PC-3 (cell line): ENCODE results near the gene EGLN2. TPM values are rescaled to one million over a fixed set of nuclear protein-coding genes. Genes with fewer than 3 reads are reported as not detected.
A peak's percentile ranks its signal among the peaks of the same experiment; 100 is the strongest.

Source experiments
- ATAC-seq: fragments of 200-7000 bp; cut with Tn5 transposase; 2 replicates; pipeline ENCODE4 v1.9.1; 2020; ENCODE audit warnings: mild to moderate bottlenecking, moderate library complexity
- BruUV-seq: library from RNA; stranded (reverse); fragments of 400-500 nt; replicated peaks from 2 replicates; lab custom pipeline; 2021; lab: Mats Ljungman, UMichigan
- CTCF ChIA-PET: fragments of 300-600 bp; sonication (Branson Sonifier 250); formaldehyde crosslinking; loops from one replicate; lab custom pipeline; 2022; ENCODE audit warnings: antibody characterized with exemption; lab: Charles Lee
- POLR2A ChIA-PET: fragments of 300-600 bp; sonication (Branson Sonifier 250); formaldehyde crosslinking; loops from one replicate; lab custom pipeline; 2022; ENCODE audit warnings: antibody characterized with exemption; ENCODE audit not compliant: unreplicated experiment; lab: Charles Lee
- DNase-seq: peaks from one replicate; pipeline ENCODE4 v3.0.0-alpha.2; 2015
- H2AFZ ChIP-seq: fragments of 300-600 bp; sonication (generic); 2 replicates; pipeline ENCODE4 v1.6.0; 2016; ENCODE audit warnings: antibody characterized with exemption, low read length
- H3F3A ChIP-seq: fragments of 300-600 bp; sonication (generic); one replicate; pipeline ENCODE4 v1.6.0; 2017; ENCODE audit warnings: antibody characterized with exemption, low read length, control low read depth, mild to moderate bottlenecking; ENCODE audit not compliant: unreplicated experiment
- H3K27ac ChIP-seq: fragments of 300-600 bp; sonication (generic); 2 replicates; pipeline ENCODE4 v1.5.1; 2016; ENCODE audit warnings: mild to moderate bottlenecking, low read length
- H3K27me3 ChIP-seq: fragments of 300-600 bp; sonication (generic); 2 replicates; pipeline ENCODE4 v1.6.1; 2016; ENCODE audit warnings: low read length, mixed read lengths
- H3K36me3 ChIP-seq: fragments of 300-600 bp; sonication (generic); 2 replicates; pipeline ENCODE4 v1.6.1; 2016; ENCODE audit warnings: low read depth, mixed run types, low read length, mixed read lengths
- H3K4me1 ChIP-seq: fragments of 300-600 bp; sonication (generic); 2 replicates; pipeline ENCODE4 v1.5.1; 2016; ENCODE audit warnings: low read length; ENCODE audit not compliant: insufficient read depth
- H3K4me2 ChIP-seq: fragments of 300-600 bp; sonication (generic); 2 replicates; pipeline ENCODE4 v1.6.0; 2016; ENCODE audit warnings: low read length
- H3K4me3 ChIP-seq: fragments of 300-600 bp; sonication (generic); 2 replicates; pipeline ENCODE4 v1.5.1; 2016; ENCODE audit warnings: mild to moderate bottlenecking, low read length, mixed read lengths
- H3K79me2 ChIP-seq: fragments of 300-600 bp; sonication (generic); 2 replicates; pipeline ENCODE4 v1.6.1; 2017; ENCODE audit warnings: low read length, mixed read lengths
- H3K9ac ChIP-seq: fragments of 300-600 bp; sonication (generic); 2 replicates; pipeline ENCODE4 v1.6.0; 2016; ENCODE audit warnings: mild to moderate bottlenecking, low read length
- H3K9me2 ChIP-seq: fragments of 300-600 bp; sonication (generic); replicated peaks from 2 replicates; pipeline ENCODE4 v1.6.1; 2016; ENCODE audit warnings: mixed run types, low read length, mixed read lengths
- H3K9me3 ChIP-seq: fragments of 300-600 bp; sonication (generic); 2 replicates; pipeline ENCODE4 v1.6.1; 2016; ENCODE audit warnings: low read length, mixed read lengths
- H4K20me1 ChIP-seq: fragments of 300-600 bp; sonication (generic); 2 replicates; pipeline ENCODE4 v1.6.1; 2016; ENCODE audit warnings: low read length, mixed read lengths
- EZH2 ChIP-seq: fragments of 300-600 bp; sonication (generic); IDR thresholded peaks from one replicate; pipeline ENCODE4 v1.6.1; 2017; ENCODE audit warnings: antibody characterized with exemption, mild to moderate bottlenecking, low read length; ENCODE audit not compliant: unreplicated experiment
- EZH2phosphoT487 ChIP-seq: fragments of 300-600 bp; sonication (generic); IDR thresholded peaks from 2 replicates; pipeline ENCODE4 v1.6.1; 2018; ENCODE audit warnings: mild to moderate bottlenecking, antibody characterized with exemption, low read length, borderline replicate concordance
- intact Hi-C: fragments of 100-400 bp; cut with micrococcal nuclease; formaldehyde crosslinking; loops from 2 replicates; pipeline ENCODE4 v1.9.0; 2023
- total RNA-seq: library from RNA; depleted of rRNA; stranded (reverse); fragments of >200 nt; gene quantifications from 2 replicates; pipeline ENCODE4 v1.2.3, GENCODE V29; 2014
- TF ChIP-seq, protein P1 (sequence below): fragments of 300-600 bp; sonication (generic); conservative IDR thresholded peaks from 2 replicates; pipeline ENCODE4 v1.5.1; 2017; ENCODE audit warnings: antibody characterized with exemption, low read depth, mild to moderate bottlenecking, low read length

EGLN2 gene
- total RNA-seq, 1 experiment from 2014 or later: 36.6 TPM

- no peaks in the 10 kb centered on the region for H4K20me1 ChIP-seq
- H3F3A ChIP-seq: no peaks in the 10 kb centered on the region
- peaks cover 13% of the 10 kb centered on the region; the same call in 1 of the 2 replicates for H3K4me1 ChIP-seq
- POLR2A ChIA-PET: interaction anchor here (0.5 to 1.0 kb wide), 3 partner anchors 11 to 1072 kb away, joined by 3 to 7 read pairs (median 3); partner anchors contain the start of genes ACTMAP and SNRPA
- H3K27ac ChIP-seq: peak overlapping the region; percentile 72
- no peak for ATAC-seq
- no peaks in the 10 kb centered on the region for H3K9me3 ChIP-seq
- intact Hi-C loops: no loop called here
- no peaks in the 10 kb centered on the region for H3K9me2 ChIP-seq
- TSS peak; percentile 98 for BruUV-seq
- no peaks in the 10 kb centered on the region for H3K27me3 ChIP-seq
- peak overlapping the region; percentile 58 for H3K9ac ChIP-seq
- peak overlapping the region; percentile 74 for H3K4me3 ChIP-seq
- CTCF ChIA-PET: interaction anchor here (0.7 to 0.8 kb wide), 2 partner anchors 21 to 131 kb away, joined by 3 read pairs; partner anchors contain the start of gene EGLN2
- peak overlapping the region; percentile 98 for H3K4me2 ChIP-seq
- no peaks in the 10 kb centered on the region for H3K36me3 ChIP-seq
- DNase-seq: no peak
- H3K79me2 ChIP-seq: no peaks in the 10 kb centered on the region
- TF ChIP-seq, protein P1, sequence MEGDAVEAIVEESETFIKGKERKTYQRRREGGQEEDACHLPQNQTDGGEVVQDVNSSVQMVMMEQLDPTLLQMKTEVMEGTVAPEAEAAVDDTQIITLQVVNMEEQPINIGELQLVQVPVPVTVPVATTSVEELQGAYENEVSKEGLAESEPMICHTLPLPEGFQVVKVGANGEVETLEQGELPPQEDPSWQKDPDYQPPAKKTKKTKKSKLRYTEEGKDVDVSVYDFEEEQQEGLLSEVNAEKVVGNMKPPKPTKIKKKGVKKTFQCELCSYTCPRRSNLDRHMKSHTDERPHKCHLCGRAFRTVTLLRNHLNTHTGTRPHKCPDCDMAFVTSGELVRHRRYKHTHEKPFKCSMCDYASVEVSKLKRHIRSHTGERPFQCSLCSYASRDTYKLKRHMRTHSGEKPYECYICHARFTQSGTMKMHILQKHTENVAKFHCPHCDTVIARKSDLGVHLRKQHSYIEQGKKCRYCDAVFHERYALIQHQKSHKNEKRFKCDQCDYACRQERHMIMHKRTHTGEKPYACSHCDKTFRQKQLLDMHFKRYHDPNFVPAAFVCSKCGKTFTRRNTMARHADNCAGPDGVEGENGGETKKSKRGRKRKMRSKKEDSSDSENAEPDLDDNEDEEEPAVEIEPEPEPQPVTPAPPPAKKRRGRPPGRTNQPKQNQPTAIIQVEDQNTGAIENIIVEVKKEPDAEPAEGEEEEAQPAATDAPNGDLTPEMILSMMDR: no peak
- TF ChIP-seq EZH2phosphoT487 (no peak), EZH2 (no peak)
- H2AFZ ChIP-seq: peak overlapping the region; percentile 95
Observed at GRCh38 chr19:40777645-40777936, 21.4 kb upstream of the EGLN2 start.

DNA sequence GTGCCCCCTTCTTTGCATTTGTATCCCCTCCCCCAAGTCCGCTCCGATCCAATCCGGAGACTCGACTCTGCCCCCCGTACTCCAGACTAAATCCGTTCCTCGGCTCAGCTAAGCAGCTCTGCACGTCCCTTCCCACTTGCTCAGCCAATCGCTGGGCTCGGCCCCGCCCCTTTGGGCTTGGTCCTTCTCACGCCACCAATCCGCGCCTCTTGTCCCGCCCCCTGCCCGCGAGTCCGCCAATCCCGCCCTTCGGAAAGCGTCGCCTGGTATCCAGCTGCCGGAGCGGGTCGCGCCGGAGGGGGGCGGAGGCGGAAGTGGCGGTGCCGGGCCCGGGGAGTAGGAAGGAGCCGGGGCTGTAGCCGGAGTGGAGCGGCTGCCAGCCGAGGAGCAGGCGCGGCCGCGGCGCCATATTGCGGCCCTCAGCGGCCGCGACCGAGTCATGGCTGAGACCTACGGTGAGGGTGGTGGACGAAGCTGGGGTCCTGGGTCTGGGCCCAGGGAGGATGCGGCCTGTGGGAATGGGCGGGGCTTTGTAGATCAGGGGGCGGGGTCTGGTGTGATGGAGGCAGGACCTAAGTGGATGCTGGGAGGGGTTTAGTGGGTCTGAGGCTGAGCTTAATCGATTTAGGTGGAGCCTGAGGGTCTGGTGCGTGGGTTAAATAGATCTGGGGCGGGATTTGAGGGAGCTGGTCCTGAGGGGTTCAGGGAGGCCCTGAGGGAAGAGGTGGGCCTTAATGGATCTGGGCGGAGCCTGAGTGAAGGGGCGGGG, 20.9 kb upstream of the EGLN2 start, which contains the start of gene RAB4B:
TSS of gene RAB4B (plus strand) at position 311 of the 769 bp plus-strand sequence. CDS start at position 440, 129 bp downstream.
- Histone ChIP-seq H3K9me3 (no peaks in the 10 kb centered on the region), H3K27me3 (no peaks in the 10 kb centered on the region), H3K27ac (peak within 1 kb of the TSS; percentile 72), H3F3A (no peaks in the 10 kb centered on the region), H2AFZ (peak within 1 kb of the TSS; percentile 95), H3K79me2 (no peaks in the 10 kb centered on the region), H3K36me3 (no peaks in the 10 kb centered on the region), H3K4me3 (peak within 1 kb of the TSS; percentile 74), H3K4me2 (peak within 1 kb of the TSS; percentile 98), H3K4me1 (peaks cover 13% of the 10 kb centered on the region; the same call in 1 of the 2 replicates), H4K20me1 (no peaks in the 10 kb centered on the region), H3K9ac (peak within 1 kb of the TSS; percentile 58), H3K9me2 (no peaks in the 10 kb centered on the region)
- POLR2A ChIA-PET: interaction anchor here (0.5 to 1.0 kb wide), 3 partner anchors 21 to 1072 kb away, joined by 3 to 7 read pairs (median 4); partner anchors contain the start of genes ACTMAP, EGLN2 and SNRPA
- intact Hi-C loops: loop anchor here (1.0 kb wide), 1 partner anchor 28 kb away; the partner anchor contains the start of gene ACTMAP
- DNase-seq (peak; percentile 98), ATAC-seq (peak; percentile 88)
- TF ChIP-seq, protein P1: no peak
- TF ChIP-seq EZH2 (no peak), EZH2phosphoT487 (no peak)
- CTCF ChIA-PET: no interaction called here
- BruUV-seq: no TSS peak
